Bronchial epithelial cell (primary cell): Measurements from ENCODE around the gene FDX1. TPM values are rescaled to one million over a fixed set of nuclear protein-coding genes. Genes with fewer than 3 reads are reported as not detected.
A peak's percentile ranks its signal among the peaks of the same experiment; 100 is the strongest.

Source experiments
- DNase-seq: peaks from one replicate; pipeline ENCODE4 v3.0.0-alpha.2; 2010; ENCODE audit warnings: low read depth
- FAIRE-seq: peaks from 2 replicates; lab custom pipeline; 2011; peaks lifted over from hg19 to GRCh38; lab: Jason Lieb, UNC
- H3K27me3 ChIP-seq: 2 replicates; pipeline ENCODE4 v1.5.1; 2011; ENCODE audit warnings: low read length; ENCODE audit not compliant: control insufficient read depth, insufficient read depth
- H3K36me3 ChIP-seq: 2 replicates; pipeline ENCODE4 v1.5.1; 2011; ENCODE audit warnings: low read length; ENCODE audit not compliant: control insufficient read depth, insufficient read depth
- H3K4me3 ChIP-seq: 2 replicates; pipeline ENCODE4 v1.5.1; 2011; ENCODE audit warnings: mild to moderate bottlenecking, low read depth, low read length, control low read depth
- total RNA-seq: library from RNA; depleted of rRNA; stranded (reverse); fragments of >200 nt; gene quantifications from 2 replicates; pipeline ENCODE4 v1.2.1, GENCODE V29; 2014
- TF ChIP-seq, protein P1 (sequence below): IDR thresholded peaks from 2 replicates; pipeline ENCODE4 v1.5.1; 2011; ENCODE audit warnings: mild to moderate bottlenecking, moderate library complexity, low read length, control low read depth, inconsistent platforms; ENCODE audit not compliant: insufficient read depth, severe bottlenecking

Gene FDX1
- total RNA-seq, 1 donor from 2014 or later, result 11.6 TPM

DNA sequence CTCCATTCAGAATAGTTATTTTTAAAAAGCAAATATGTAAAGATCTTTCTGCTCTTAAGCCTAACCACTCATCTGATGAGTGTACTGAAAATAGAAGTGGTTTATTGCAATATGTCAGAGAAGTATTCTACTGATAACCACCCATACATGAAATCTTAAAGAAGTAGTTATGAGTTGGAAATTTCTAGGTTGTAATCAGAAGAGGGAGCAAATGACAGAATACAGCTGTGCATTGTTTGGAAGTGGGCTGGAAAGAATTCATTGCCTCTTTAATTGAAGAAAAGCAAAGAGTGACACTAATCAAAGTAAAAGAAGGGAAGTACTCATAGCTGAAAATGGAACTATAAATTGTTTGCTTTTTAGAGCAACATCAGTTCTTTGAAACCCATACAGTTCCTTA is 39.4 kb downstream of the FDX1 start:
- Histone ChIP-seq H3K36me3 (peaks cover 2% of the 10 kb centered on the region), H3K27me3 (no peaks in the 10 kb centered on the region), H3K4me3 (no peak overlapping the region)
- DNase-seq (no peak), FAIRE-seq (no peak)
- TF ChIP-seq, protein P1, sequence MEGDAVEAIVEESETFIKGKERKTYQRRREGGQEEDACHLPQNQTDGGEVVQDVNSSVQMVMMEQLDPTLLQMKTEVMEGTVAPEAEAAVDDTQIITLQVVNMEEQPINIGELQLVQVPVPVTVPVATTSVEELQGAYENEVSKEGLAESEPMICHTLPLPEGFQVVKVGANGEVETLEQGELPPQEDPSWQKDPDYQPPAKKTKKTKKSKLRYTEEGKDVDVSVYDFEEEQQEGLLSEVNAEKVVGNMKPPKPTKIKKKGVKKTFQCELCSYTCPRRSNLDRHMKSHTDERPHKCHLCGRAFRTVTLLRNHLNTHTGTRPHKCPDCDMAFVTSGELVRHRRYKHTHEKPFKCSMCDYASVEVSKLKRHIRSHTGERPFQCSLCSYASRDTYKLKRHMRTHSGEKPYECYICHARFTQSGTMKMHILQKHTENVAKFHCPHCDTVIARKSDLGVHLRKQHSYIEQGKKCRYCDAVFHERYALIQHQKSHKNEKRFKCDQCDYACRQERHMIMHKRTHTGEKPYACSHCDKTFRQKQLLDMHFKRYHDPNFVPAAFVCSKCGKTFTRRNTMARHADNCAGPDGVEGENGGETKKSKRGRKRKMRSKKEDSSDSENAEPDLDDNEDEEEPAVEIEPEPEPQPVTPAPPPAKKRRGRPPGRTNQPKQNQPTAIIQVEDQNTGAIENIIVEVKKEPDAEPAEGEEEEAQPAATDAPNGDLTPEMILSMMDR, result no peak

DNA sequence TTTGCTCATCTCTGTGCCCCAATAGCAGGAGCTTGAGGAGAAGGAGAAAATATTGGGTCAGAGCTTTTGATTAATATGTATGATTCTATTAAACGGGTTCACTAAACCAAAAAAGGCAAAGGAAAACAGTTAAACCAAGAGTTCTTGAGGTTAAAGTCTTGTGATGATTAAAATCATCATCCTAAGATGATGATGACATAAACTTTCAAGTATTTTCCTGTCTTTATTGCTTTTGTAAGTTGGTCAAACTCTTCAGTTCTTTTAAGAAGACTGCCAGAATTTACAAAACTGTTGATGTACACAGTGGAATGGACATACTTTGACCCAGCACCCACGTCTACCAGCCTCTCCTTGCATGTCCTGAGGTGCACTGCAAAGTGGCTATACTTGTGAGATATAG is 41.0 kb downstream of the FDX1 start:
- TF ChIP-seq, protein P1, result no peak
- Histone ChIP-seq H3K27me3 (no peaks in the 10 kb centered on the region), H3K4me3 (no peak overlapping the region), H3K36me3 (peaks cover 1% of the 10 kb centered on the region)
- no peak for DNase-seq
- no peak for FAIRE-seq

- peaks cover 1% of the 10 kb centered on the region for H3K36me3 ChIP-seq
- H3K27me3 ChIP-seq, result no peaks in the 10 kb centered on the region
- TF ChIP-seq, protein P1, result no peak
- no peak for FAIRE-seq
- peak; percentile 18 for DNase-seq
- H3K4me3 ChIP-seq, result no peak overlapping the region
These were observed 41.6 kb downstream of the FDX1 start for GRCh38 chr11:110471371-110471770.

GRCh38 chr11:110472858-110473257 is 43.1 kb downstream of the FDX1 start:
- no peak overlapping the region for H3K4me3 ChIP-seq
- no peaks in the 10 kb centered on the region for H3K36me3 ChIP-seq
- TF ChIP-seq, protein P1, result no peak
- DNase-seq (peak; percentile 18), FAIRE-seq (no peak)
- no peaks in the 10 kb centered on the region for H3K27me3 ChIP-seq

- TF ChIP-seq, protein P1, result no peak
- H3K27me3 ChIP-seq, result no peaks in the 10 kb centered on the region
- DNase-seq (no peak), FAIRE-seq (no peak)
- H3K4me3 ChIP-seq, result no peak overlapping the region
- H3K36me3 ChIP-seq, result no peaks in the 10 kb centered on the region
These were observed 44.0 kb downstream of the FDX1 start for GRCh38 chr11:110473706-110474105.

DNA sequence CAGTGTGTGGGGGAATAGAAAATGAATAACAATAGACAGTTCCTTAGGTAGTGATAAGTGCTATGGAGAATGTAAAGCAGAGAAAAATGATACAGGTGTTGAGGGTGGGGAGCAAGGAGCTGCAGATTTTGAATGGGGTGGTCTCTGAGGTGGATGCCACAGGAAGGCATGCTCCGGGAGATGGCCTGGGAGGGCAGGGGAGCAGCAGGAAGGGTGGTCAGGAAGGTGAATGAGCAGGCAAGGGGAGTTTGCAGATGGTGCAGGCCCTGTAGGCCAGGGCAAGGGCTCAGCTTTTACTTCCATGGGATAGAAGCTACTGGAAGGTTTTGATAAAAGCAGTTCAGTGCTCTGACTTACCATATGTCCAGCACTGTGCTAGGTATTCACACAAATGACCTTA is 44.8 kb downstream of the FDX1 start:
- Histone ChIP-seq H3K4me3 (no peak overlapping the region), H3K27me3 (no peaks in the 10 kb centered on the region), H3K36me3 (no peaks in the 10 kb centered on the region)
- no peak for DNase-seq
- TF ChIP-seq, protein P1, result no peak
- no peak for FAIRE-seq
